ENCODE data around the gene SBNO1. TPM values are rescaled to one million over a fixed set of nuclear protein-coding genes. Genes with fewer than 3 reads are reported as not detected.

The SBNO1 gene
- total RNA-seq, 2 experiments from 2014 or later = 21.3 to 21.9 TPM

- H3K4me3 Mint-ChIP-seq = no peak overlapping the region
- no peak overlapping the region for H3K27ac ChIP-seq (ENCODE audit: low read depth in 1 of 2, low read length in 2 of 2)
- H3K4me1 Mint-ChIP-seq (ENCODE audit: low read depth) = no peaks in the 10 kb centered on the region
- H3K9me3 ChIP-seq (ENCODE audit: control insufficient read depth in 1 of 2, insufficient read depth in 1 of 2, low read length in 2 of 2) = no peaks in the 10 kb centered on the region
- ChIA-PET CTCF (no interaction called here), POLR2A (no interaction called here)
- DNase-seq (no peak), ATAC-seq (ENCODE audit: poor library complexity) (no peak)
- no peak overlapping the region for H3K4me3 ChIP-seq (ENCODE audit: low read length)
- no peaks in the 10 kb centered on the region for H3K27me3 ChIP-seq (ENCODE audit: control insufficient read depth in 1 of 2, insufficient read depth in 2 of 2, low read length in 2 of 2)
- no peaks in the 10 kb centered on the region for H3K27me3 Mint-ChIP-seq
- peaks cover 25% of the 10 kb centered on the region for H3K36me3 ChIP-seq (ENCODE audit: insufficient read depth, low read length)
- peaks cover 42% of the 10 kb centered on the region for H3K36me3 Mint-ChIP-seq (ENCODE audit: low read depth)
- no peak for TF ChIP-seq CTCF (IDR thresholded peaks at IDR 0.05)
- intact Hi-C loops (cut with DNase I, micrococcal nuclease) = no loop called here
- no peaks in the 10 kb centered on the region for H3K4me1 ChIP-seq (ENCODE audit: insufficient read depth, low read length)
- H3K9me3 Mint-ChIP-seq = no peaks in the 10 kb centered on the region
- H3K27ac Mint-ChIP-seq = no peak overlapping the region
Measured at GRCh38 chr12:123289911-123290310, 74.7 kb downstream of the SBNO1 start.

GRCh38 chr12:123288751-123289346 lies 75.8 kb downstream of the SBNO1 start:
- intact Hi-C loops (cut with DNase I, micrococcal nuclease) = no loop called here
- Histone ChIP-seq H3K9me3 (ENCODE audit: control insufficient read depth in 1 of 2, insufficient read depth in 1 of 2, low read length in 2 of 2) (no peaks in the 10 kb centered on the region), H3K4me3 (ENCODE audit: low read length) (no peak overlapping the region), H3K36me3 (ENCODE audit: insufficient read depth, low read length) (peaks cover 17% of the 10 kb centered on the region), H3K4me1 (ENCODE audit: insufficient read depth, low read length) (no peaks in the 10 kb centered on the region), H3K27ac (ENCODE audit: low read depth in 1 of 2, low read length in 2 of 2) (no peak overlapping the region), H3K27me3 (ENCODE audit: control insufficient read depth in 1 of 2, insufficient read depth in 2 of 2, low read length in 2 of 2) (no peaks in the 10 kb centered on the region)
- no peak for DNase-seq
- H3K27ac Mint-ChIP-seq = no peak overlapping the region
- no peaks in the 10 kb centered on the region for H3K9me3 Mint-ChIP-seq
- no peak overlapping the region for H3K4me3 Mint-ChIP-seq
- no peaks in the 10 kb centered on the region for H3K4me1 Mint-ChIP-seq (ENCODE audit: low read depth)
- H3K36me3 Mint-ChIP-seq (ENCODE audit: low read depth) = peaks cover 32% of the 10 kb centered on the region
- TF ChIP-seq CTCF (IDR thresholded peaks at IDR 0.05) = no peak
- ChIA-PET CTCF (no interaction called here), POLR2A (no interaction called here)
- H3K27me3 Mint-ChIP-seq = no peaks in the 10 kb centered on the region
- ATAC-seq (ENCODE audit: poor library complexity) = no peak

- intact Hi-C loops (cut with DNase I, micrococcal nuclease) = no loop called here
- peaks cover 17% of the 10 kb centered on the region for H3K36me3 Mint-ChIP-seq (ENCODE audit: low read depth)
- DNase-seq (no peak), ATAC-seq (ENCODE audit: poor library complexity) (no peak)
- no peak overlapping the region for H3K4me3 Mint-ChIP-seq
- ChIA-PET POLR2A (no interaction called here), CTCF (no interaction called here)
- H3K4me1 Mint-ChIP-seq (ENCODE audit: low read depth) = no peaks in the 10 kb centered on the region
- H3K4me1 ChIP-seq (ENCODE audit: insufficient read depth, low read length) = no peaks in the 10 kb centered on the region
- no peaks in the 10 kb centered on the region for H3K27me3 ChIP-seq (ENCODE audit: control insufficient read depth in 1 of 2, insufficient read depth in 2 of 2, low read length in 2 of 2)
- H3K4me3 ChIP-seq (ENCODE audit: low read length) = no peak overlapping the region
- peaks cover 6% of the 10 kb centered on the region for H3K36me3 ChIP-seq (ENCODE audit: insufficient read depth, low read length)
- no peak for TF ChIP-seq CTCF (IDR thresholded peaks at IDR 0.05)
- no peaks in the 10 kb centered on the region for H3K9me3 Mint-ChIP-seq
- no peak overlapping the region for H3K27ac ChIP-seq (ENCODE audit: low read depth in 1 of 2, low read length in 2 of 2)
- H3K9me3 ChIP-seq (ENCODE audit: control insufficient read depth in 1 of 2, insufficient read depth in 1 of 2, low read length in 2 of 2) = no peaks in the 10 kb centered on the region
- no peak overlapping the region for H3K27ac Mint-ChIP-seq
- H3K27me3 Mint-ChIP-seq = no peaks in the 10 kb centered on the region
Measured at GRCh38 chr12:123286652-123287373, 77.8 kb downstream of the SBNO1 start.
